Endothelial cell of umbilical vein (primary cell): Measurements from ENCODE around the gene PURB. TPM values are rescaled to one million over a fixed set of nuclear protein-coding genes. Genes with fewer than 3 reads are reported as not detected.

ENCODE experiments used
- BruUV-seq: library from RNA; stranded (reverse); fragments of 400-500 nt; replicated peaks from 2 replicates; lab custom pipeline; 2021; lab: Mats Ljungman, UMichigan
- CTCF ChIA-PET: fragments of 300-600, 350-600 bp; sonication (Branson Sonifier 250); formaldehyde crosslinking; loops from one replicate; lab custom pipeline; 2021; ENCODE audit warnings: antibody characterized with exemption, inconsistent platforms; lab: Charles Lee
- POLR2A ChIA-PET: fragments of 300-600, 350-600 bp; sonication (Branson Sonifier 250); formaldehyde crosslinking; loops from one replicate; lab custom pipeline; 2021; ENCODE audit warnings: antibody characterized with exemption, inconsistent platforms; lab: Charles Lee
- DNase-seq: peaks from one replicate; pipeline ENCODE4 v3.0.0-alpha.2; 2011; ENCODE audit warnings: low read depth, low spot score
- FAIRE-seq: peaks from 2 replicates; lab custom pipeline; 2011; peaks lifted over from hg19 to GRCh38; lab: Jason Lieb, UNC
- H2AFZ ChIP-seq: 2 replicates; pipeline ENCODE4 v1.6.0; 2012; ENCODE audit warnings: low read depth, low read length, control low read depth, inconsistent platforms
- H3K27ac ChIP-seq: 2 replicates; pipeline ENCODE4 v1.5.1; 2011; ENCODE audit warnings: low read depth, mild to moderate bottlenecking, control low read depth, low read length, moderate library complexity; ENCODE audit not compliant: insufficient read depth
- H3K27me3 ChIP-seq, 2 experiments: 2 replicates each; pipeline versions ENCODE4 v1.6.0 to v1.6.1; 2011; ENCODE audit warnings: low read length in 2 of 2, mixed read lengths in 1 of 2; ENCODE audit not compliant: control insufficient read depth in 2 of 2, insufficient read depth in 2 of 2
- H3K36me3 ChIP-seq, 2 experiments: 2 replicates in 1 of 2; 3 replicates in 1 of 2; pipeline ENCODE4 v1.5.1; 2011; ENCODE audit warnings: low read length in 2 of 2, mild to moderate bottlenecking in 1 of 2, moderate library complexity in 1 of 2; ENCODE audit not compliant: control insufficient read depth in 2 of 2, insufficient read depth in 2 of 2; ENCODE audit errors: extremely low read depth in 1 of 2
- H3K4me1 ChIP-seq: 3 replicates; pipeline ENCODE4 v1.5.1; 2011; ENCODE audit warnings: mild to moderate bottlenecking, low read length; ENCODE audit not compliant: control insufficient read depth, insufficient read depth; ENCODE audit errors: extremely low read depth
- H3K4me2 ChIP-seq: 2 replicates; pipeline ENCODE4 v1.6.1; 2011; ENCODE audit warnings: low read length, control low read depth, mixed read lengths; ENCODE audit not compliant: insufficient read depth
- H3K4me3 ChIP-seq, 3 experiments: fragments of 200-600 bp in 1 of 3; sonication (generic), shearing (Covaris generic) in 1 of 3; replicated peaks in 1 of 3; 2 replicates each; pipeline ENCODE4 v1.5.1; 2011 to 2016; ENCODE audit warnings: control low read depth in 3 of 3, low read length in 3 of 3, mild to moderate bottlenecking in 2 of 3, inconsistent platforms in 1 of 3, low read depth in 1 of 3, moderate library complexity in 1 of 3; ENCODE audit not compliant: insufficient read depth in 1 of 3
- H3K79me2 ChIP-seq: 2 replicates; pipeline ENCODE4 v1.6.0; 2012; ENCODE audit warnings: low read length, inconsistent platforms; ENCODE audit not compliant: control insufficient read depth, insufficient read depth
- H3K9ac ChIP-seq: replicated peaks from 2 replicates; pipeline ENCODE3; 2011; ENCODE audit warnings: low read length, control low read depth; ENCODE audit not compliant: insufficient read depth; ENCODE audit errors: extremely low read depth
- H3K9me1 ChIP-seq: replicated peaks from 3 replicates; pipeline ENCODE4 v1.6.0; 2011; ENCODE audit warnings: mild to moderate bottlenecking, low read length; ENCODE audit not compliant: control insufficient read depth, insufficient read depth; ENCODE audit errors: extremely low read depth
- H3K9me3 ChIP-seq: replicated peaks from 2 replicates; pipeline ENCODE4 v1.5.1; 2012; ENCODE audit warnings: low read length, inconsistent platforms; ENCODE audit not compliant: control insufficient read depth, insufficient read depth
- H4K20me1 ChIP-seq: replicated peaks from 2 replicates; pipeline ENCODE3; 2011; ENCODE audit warnings: mild to moderate bottlenecking, low read length; ENCODE audit not compliant: control insufficient read depth, insufficient read depth; ENCODE audit errors: extremely low read depth
- CTCF ChIP-seq, 2 donors: IDR thresholded peaks; 1 replicate in 1 of 2; 2 replicates in 1 of 2; pipeline ENCODE4 v1.5.1; 2011; ENCODE audit warnings: low read length in 2 of 2, mild to moderate bottlenecking in 2 of 2, moderate library complexity in 2 of 2, control low read depth in 1 of 2, inconsistent platforms in 1 of 2, low read depth in 1 of 2; ENCODE audit not compliant: insufficient read depth in 1 of 2; ENCODE audit errors: extremely low read depth in 1 of 2
- EZH2 ChIP-seq: IDR thresholded peaks from 2 replicates; pipeline ENCODE4 v1.6.1; 2012; ENCODE audit warnings: borderline replicate concordance, low read depth, mild to moderate bottlenecking, moderate library complexity, low read length, inconsistent platforms; ENCODE audit not compliant: severe bottlenecking
- FOS ChIP-seq: IDR thresholded peaks from 2 replicates; pipeline ENCODE4 v1.6.1; 2011; ENCODE audit warnings: mild to moderate bottlenecking, low read length, moderate library complexity, borderline replicate concordance; ENCODE audit not compliant: insufficient read depth
- GATA2 ChIP-seq: IDR thresholded peaks from 2 replicates; pipeline ENCODE4 v1.7.0; 2011; ENCODE audit warnings: low read depth, mild to moderate bottlenecking, moderate library complexity, mixed read lengths, low read length; ENCODE audit not compliant: insufficient read length, insufficient read depth
- JUN ChIP-seq: IDR thresholded peaks from 2 replicates; pipeline ENCODE4 v1.6.1; 2011; ENCODE audit warnings: borderline replicate concordance, low read depth; ENCODE audit not compliant: insufficient read length, insufficient read depth
- MAX ChIP-seq: IDR thresholded peaks from 2 replicates; pipeline ENCODE4 v1.6.1; 2011; ENCODE audit not compliant: insufficient read depth, insufficient read length
- MYC ChIP-seq: IDR thresholded peaks from one replicate; pipeline ENCODE4 v1.6.1; 2011; ENCODE audit warnings: mild to moderate bottlenecking, low read depth, low read length
- POLR2A ChIP-seq: IDR thresholded peaks from 2 replicates; pipeline ENCODE4 v1.6.1; 2012; ENCODE audit warnings: low read depth, mild to moderate bottlenecking, control low read depth, low read length
- POLR2AphosphoS5 ChIP-seq: IDR thresholded peaks from 2 replicates; pipeline ENCODE4 v1.6.1; 2012; ENCODE audit warnings: low read depth, mild to moderate bottlenecking, control low read depth, low read length, moderate library complexity; ENCODE audit not compliant: insufficient read depth
- dilution Hi-C: fragments of 300-500 bp; cut with MboI; formaldehyde crosslinking; loops from one replicate; pipeline ENCODE4 v1.15.0; 2019; ENCODE audit warnings: low sequenced_read_pairs; ENCODE audit not compliant: extremely low pct_ligation_motif_present
- intact Hi-C: fragments of 100-400 bp; cut with micrococcal nuclease; formaldehyde crosslinking; loops from one replicate; pipeline ENCODE4 v1.10.0; 2022
- polyA plus RNA-seq, 4 experiments: library from polyadenylated mRNA; depleted of rRNA in 3 of 4; stranded (reverse) in 3 of 4; unstranded in 1 of 4; fragments of >200 nt; gene quantifications; 2 replicates each; pipeline versions ENCODE4 v1.2.1 to v1.2.3, GENCODE V29; 2011 to 2012; ENCODE audit warnings: missing spikeins in 1 of 4
- total RNA-seq: library from RNA; stranded (reverse); gene quantifications from 2 replicates; pipeline ENCODE4 v1.2.3, GENCODE V29; 2021

The PURB gene
- total and polyA plus RNA-seq, 2 donors (not counting 3 experiments of a cell fraction or from before 2014, with no cell fraction given): 2.7 to 25.5 TPM

GRCh38 chr7:44918029-44918428, 32.7 kb upstream of the PURB start:
- dilution Hi-C loops (no loop called here), intact Hi-C loops (no loop called here)
- CTCF ChIA-PET: interaction anchor here (1.4 to 5.4 kb wide), 2 partner anchors 62 to 210 kb away, joined by 3 to 65 read pairs; no protein-coding TSS in a partner anchor

More at GRCh38 chr7:44918029-44918428, 32.7 kb upstream of the PURB start:
- Histone ChIP-seq H4K20me1 (no peaks in the 10 kb centered on the region), H3K9me1 (no peaks in the 10 kb centered on the region), H3K79me2 (no peaks in the 10 kb centered on the region), H3K9me3 (no peaks in the 10 kb centered on the region), H3K27ac (no peak overlapping the region), H3K4me1 (no peaks in the 10 kb centered on the region), H3K4me2 (no peak overlapping the region), H3K27me3 (no peaks in the 10 kb centered on the region), H3K4me3 (no peak overlapping the region), H3K36me3 (no peaks in the 10 kb centered on the region), H3K9ac (no peak overlapping the region), H2AFZ (no peak overlapping the region)
- DNase-seq (no peak), FAIRE-seq (no peak)
- POLR2A ChIA-PET: no interaction called here
- TF ChIP-seq MAX (no peak), POLR2A (no peak), MYC (no peak), JUN (no peak), EZH2 (no peak), GATA2 (no peak), FOS (no peak), CTCF (IDR thresholded peaks at IDR 0.05; ENCODE audit: extremely low read depth in 1 of 2, insufficient read depth in 1 of 2, low read depth in 1 of 2, low read length in 2 of 2) (no peak), POLR2AphosphoS5 (no peak)
- BruUV-seq: no TSS peak
